Effector memory CD8-positive, alpha-beta T cell (primary cell): ENCODE data around the gene PABPC3.
A peak's percentile ranks its signal among the peaks of the same experiment; 100 is the strongest.

ENCODE experiments used
- ATAC-seq: fragments of 150-1000 bp; cut with Tn5 transposase; replicated peaks from 2 replicates; pipeline ENCODE4 v1.10.0; 2021; ENCODE audit warnings: mild to moderate bottlenecking, moderate library complexity
- DNase-seq, 3 experiments: peaks; one replicate each; pipeline ENCODE4 v3.0.0; 2021
- H3K27ac Mint-ChIP-seq, 2 donors: one replicate each; pipeline ENCODE4 v1.8.0; 2022; ENCODE audit warnings: mild to moderate bottlenecking in 2 of 2, mixed read lengths in 2 of 2, moderate library complexity in 2 of 2
- H3K27me3 Mint-ChIP-seq, 2 donors: one replicate each; pipeline ENCODE4 v1.8.0; 2022; ENCODE audit warnings: mixed read lengths in 2 of 2
- H3K36me3 Mint-ChIP-seq: one replicate; pipeline ENCODE4 v1.8.0; 2022; ENCODE audit warnings: mild to moderate bottlenecking, moderate library complexity, mixed read lengths; ENCODE audit not compliant: insufficient read depth
- H3K4me1 Mint-ChIP-seq, 2 donors: one replicate each; pipeline ENCODE4 v1.8.0; 2022; ENCODE audit warnings: low read depth in 2 of 2, mixed read lengths in 2 of 2
- H3K4me3 Mint-ChIP-seq, 2 donors: one replicate each; pipeline ENCODE4 v1.8.0; 2022; ENCODE audit warnings: mild to moderate bottlenecking in 2 of 2, mixed read lengths in 2 of 2, moderate library complexity in 2 of 2
- H3K9me3 Mint-ChIP-seq, 2 donors: one replicate each; pipeline ENCODE4 v1.8.0; 2022; ENCODE audit warnings: mixed read lengths in 2 of 2

PABPC3 gene

GRCh38 chr13:25080773-25081172, 15.2 kb upstream of the PABPC3 start:
- no peak overlapping the region for H3K27ac Mint-ChIP-seq
- no peaks in the 10 kb centered on the region for H3K36me3 Mint-ChIP-seq
- no peaks in the 10 kb centered on the region for H3K4me1 Mint-ChIP-seq
- DNase-seq (no peak), ATAC-seq (no peak)
- no peak overlapping the region for H3K4me3 Mint-ChIP-seq
- H3K9me3 Mint-ChIP-seq = no peaks in the 10 kb centered on the region
- H3K27me3 Mint-ChIP-seq = peaks cover 6 to 9% of the 10 kb centered on the region in 2 donors

- no peaks in the 10 kb centered on the region for H3K4me1 Mint-ChIP-seq
- no peak for DNase-seq
- H3K27me3 Mint-ChIP-seq = peaks cover 13 to 20% of the 10 kb centered on the region in 2 donors
- no peak overlapping the region for H3K4me3 Mint-ChIP-seq
- H3K9me3 Mint-ChIP-seq = no peaks in the 10 kb centered on the region
- no peak overlapping the region for H3K27ac Mint-ChIP-seq
- H3K36me3 Mint-ChIP-seq = no peaks in the 10 kb centered on the region
- no peak for ATAC-seq
These were observed 11.8 kb upstream of the PABPC3 start for GRCh38 chr13:25084096-25084495.

GRCh38 chr13:25085125-25085742, 10.7 kb upstream of the PABPC3 start:
- H3K36me3 Mint-ChIP-seq = no peaks in the 10 kb centered on the region
- DNase-seq (no peak), ATAC-seq (no peak)
- no peak overlapping the region for H3K4me3 Mint-ChIP-seq
- peaks cover 17 to 28% of the 10 kb centered on the region in 2 donors for H3K27me3 Mint-ChIP-seq
- no peaks in the 10 kb centered on the region for H3K9me3 Mint-ChIP-seq
- no peaks in the 10 kb centered on the region for H3K4me1 Mint-ChIP-seq
- no peak overlapping the region for H3K27ac Mint-ChIP-seq

- Mint-ChIP-seq H3K27ac (no peak overlapping the region), H3K9me3 (no peaks in the 10 kb centered on the region), H3K4me1 (no peaks in the 10 kb centered on the region), H3K4me3 (no peak overlapping the region), H3K36me3 (peaks cover 3% of the 10 kb centered on the region), H3K27me3 (peaks cover 21 to 49% of the 10 kb centered on the region in 2 donors)
- no peak for ATAC-seq
- no peak for DNase-seq
These were observed 7.2 kb upstream of the PABPC3 start for GRCh38 chr13:25088562-25089221.

GRCh38 chr13:25097426-25097825, 1.5 kb downstream of the PABPC3 start:
- peaks cover 39 to 60% of the 10 kb centered on the region in 2 donors for H3K27me3 Mint-ChIP-seq
- H3K4me1 Mint-ChIP-seq = no peaks in the 10 kb centered on the region
- H3K27ac Mint-ChIP-seq = no peak overlapping the region
- DNase-seq (no peak), ATAC-seq (no peak)
- H3K36me3 Mint-ChIP-seq = peaks cover 3% of the 10 kb centered on the region
- H3K4me3 Mint-ChIP-seq = no peak overlapping the region
- no peaks in the 10 kb centered on the region for H3K9me3 Mint-ChIP-seq

GRCh38 chr13:25103711-25104110, 7.8 kb downstream of the PABPC3 start:
- no peak overlapping the region for H3K27ac Mint-ChIP-seq
- no peaks in the 10 kb centered on the region for H3K4me1 Mint-ChIP-seq
- ATAC-seq (no peak), DNase-seq (no peak)
- H3K4me3 Mint-ChIP-seq = no peak overlapping the region
- H3K9me3 Mint-ChIP-seq = peaks cover 0 to 2% of the 10 kb centered on the region in 2 donors
- peaks cover 21 to 34% of the 10 kb centered on the region in 2 donors for H3K27me3 Mint-ChIP-seq
- peaks cover 3% of the 10 kb centered on the region for H3K36me3 Mint-ChIP-seq

- ATAC-seq (no peak), DNase-seq (no peak)
- no peaks in the 10 kb centered on the region for H3K36me3 Mint-ChIP-seq
- peaks cover 8 to 26% of the 10 kb centered on the region in 2 donors for H3K27me3 Mint-ChIP-seq
- no peak overlapping the region for H3K4me3 Mint-ChIP-seq
- H3K9me3 Mint-ChIP-seq = peaks cover 0 to 2% of the 10 kb centered on the region in 2 donors
- no peaks in the 10 kb centered on the region for H3K4me1 Mint-ChIP-seq
- no peak overlapping the region for H3K27ac Mint-ChIP-seq
These were observed 13.4 kb downstream of the PABPC3 start for GRCh38 chr13:25109341-25109740.

GRCh38 chr13:25110956-25111584, 15.1 kb downstream of the PABPC3 start:
- H3K4me3 Mint-ChIP-seq = no peak overlapping the region

GRCh38 chr13:25111585-25111956, 15.6 kb downstream of the PABPC3 start:
- peaks cover 26 to 33% of the 10 kb centered on the region in 2 donors for H3K27me3 Mint-ChIP-seq
- no peaks in the 10 kb centered on the region for H3K4me1 Mint-ChIP-seq
- no peaks in the 10 kb centered on the region for H3K9me3 Mint-ChIP-seq
- H3K4me3 Mint-ChIP-seq = no peak overlapping the region
- no peaks in the 10 kb centered on the region for H3K36me3 Mint-ChIP-seq
- ATAC-seq = no peak
- DNase-seq = no peak
- no peak overlapping the region for H3K27ac Mint-ChIP-seq

More at GRCh38 chr13:25110956-25111584, 15.1 kb downstream of the PABPC3 start:
- H3K27me3 Mint-ChIP-seq = peaks cover 21 to 38% of the 10 kb centered on the region in 2 donors
- no peaks in the 10 kb centered on the region for H3K4me1 Mint-ChIP-seq
- H3K27ac Mint-ChIP-seq = no peak overlapping the region
- DNase-seq (no peak), ATAC-seq (no peak)
- no peaks in the 10 kb centered on the region for H3K36me3 Mint-ChIP-seq
- H3K9me3 Mint-ChIP-seq = peaks cover 0 to 2% of the 10 kb centered on the region in 2 donors

GRCh38 chr13:25112695-25113255, 16.8 kb downstream of the PABPC3 start:
- Mint-ChIP-seq H3K36me3 (peaks cover 2% of the 10 kb centered on the region), H3K27ac (no peak overlapping the region)

GRCh38 chr13:25114220-25114619, 18.3 kb downstream of the PABPC3 start:
- ATAC-seq = peak; percentile 51
- peak; percentile 11 to 36 (median 16) for DNase-seq
- Mint-ChIP-seq H3K27ac (no peak overlapping the region), H3K4me3 (no peak overlapping the region), H3K36me3 (peaks cover 2% of the 10 kb centered on the region), H3K4me1 (no peaks in the 10 kb centered on the region), H3K9me3 (no peaks in the 10 kb centered on the region), H3K27me3 (peaks cover 43 to 53% of the 10 kb centered on the region in 2 donors)

More at GRCh38 chr13:25112695-25113255, 16.8 kb downstream of the PABPC3 start:
- Mint-ChIP-seq H3K27me3 (peaks cover 38% of the 10 kb centered on the region in 2 donors), H3K4me3 (no peak overlapping the region), H3K4me1 (no peaks in the 10 kb centered on the region), H3K9me3 (no peaks in the 10 kb centered on the region)
- DNase-seq = no peak
- ATAC-seq = no peak

- peaks cover 54 to 71% of the 10 kb centered on the region in 2 donors for H3K27me3 Mint-ChIP-seq
- H3K4me1 Mint-ChIP-seq = no peaks in the 10 kb centered on the region
- ATAC-seq (no peak), DNase-seq (no peak)
- no peaks in the 10 kb centered on the region for H3K9me3 Mint-ChIP-seq
- no peak overlapping the region for H3K4me3 Mint-ChIP-seq
- H3K36me3 Mint-ChIP-seq = peaks cover 2% of the 10 kb centered on the region
- H3K27ac Mint-ChIP-seq = no peak overlapping the region
These were observed 20.1 kb downstream of the PABPC3 start for GRCh38 chr13:25116044-25116443.

GRCh38 chr13:25117312-25117711, 21.4 kb downstream of the PABPC3 start:
- DNase-seq (no peak), ATAC-seq (no peak)
- Mint-ChIP-seq H3K27me3 (peaks cover 59 to 79% of the 10 kb centered on the region in 2 donors), H3K9me3 (no peaks in the 10 kb centered on the region), H3K4me1 (no peaks in the 10 kb centered on the region), H3K36me3 (peaks cover 2% of the 10 kb centered on the region), H3K27ac (no peak overlapping the region), H3K4me3 (no peak overlapping the region)
